Measurements from ENCODE around the gene VAV2.

- TF ChIP-seq RAD21 (IDR thresholded peaks at IDR 0.05; ENCODE audit: low read depth) (no peak), MAX (IDR thresholded peaks at IDR 0.05) (no peak), REST (IDR thresholded peaks at IDR 0.05; ENCODE audit: low read depth) (no peak), EP300 (IDR thresholded peaks at IDR 0.05; ENCODE audit: borderline replicate concordance) (no peak), ZBTB7A (IDR thresholded peaks at IDR 0.05; ENCODE audit: low read depth) (no peak), TEAD4 (IDR thresholded peaks at IDR 0.05) (no peak), CREB1 (IDR thresholded peaks at IDR 0.05; ENCODE audit: low read depth) (no peak)
Observed at GRCh38 chr9:133762488-133763271, 229.4 kb downstream of the VAV2 start.
